Stomach smooth muscle (tissue), 2 donors: ENCODE data around the gene MLX.
A peak's percentile ranks its signal among the peaks of the same experiment; 100 is the strongest.

Source experiments
- H3K27ac ChIP-seq: one replicate; pipeline ENCODE4 v1.7.0; 2013; ENCODE audit warnings: mild to moderate bottlenecking, low read length, inconsistent platforms
- H3K27me3 ChIP-seq, 2 donors: one replicate each; pipeline ENCODE4 v1.7.0; 2013; ENCODE audit warnings: low read length in 2 of 2; ENCODE audit not compliant: insufficient read depth in 2 of 2, control insufficient read depth in 1 of 2
- H3K36me3 ChIP-seq, 2 donors: one replicate each; pipeline ENCODE4 v1.7.0; 2013; ENCODE audit warnings: low read length in 2 of 2; ENCODE audit not compliant: control insufficient read depth in 2 of 2, insufficient read depth in 2 of 2
- H3K4me1 ChIP-seq: one replicate; pipeline ENCODE4 v1.7.0; 2013; ENCODE audit warnings: low read length; ENCODE audit not compliant: control insufficient read depth, insufficient read depth
- H3K4me3 ChIP-seq, 2 donors: one replicate each; pipeline ENCODE4 v1.7.0; 2013; ENCODE audit warnings: low read length in 2 of 2
- H3K9ac ChIP-seq, 2 donors: one replicate each; pipeline ENCODE4 v1.7.0; 2013; ENCODE audit warnings: low read length in 2 of 2, mild to moderate bottlenecking in 1 of 2
- H3K9me3 ChIP-seq, 2 donors: one replicate each; pipeline ENCODE4 v1.7.0; 2013; ENCODE audit warnings: low read length in 2 of 2; ENCODE audit not compliant: control insufficient read depth in 2 of 2
- donor health status: healthy.
- donor health status: Pancreatic carcinoma.

The MLX gene

DNA sequence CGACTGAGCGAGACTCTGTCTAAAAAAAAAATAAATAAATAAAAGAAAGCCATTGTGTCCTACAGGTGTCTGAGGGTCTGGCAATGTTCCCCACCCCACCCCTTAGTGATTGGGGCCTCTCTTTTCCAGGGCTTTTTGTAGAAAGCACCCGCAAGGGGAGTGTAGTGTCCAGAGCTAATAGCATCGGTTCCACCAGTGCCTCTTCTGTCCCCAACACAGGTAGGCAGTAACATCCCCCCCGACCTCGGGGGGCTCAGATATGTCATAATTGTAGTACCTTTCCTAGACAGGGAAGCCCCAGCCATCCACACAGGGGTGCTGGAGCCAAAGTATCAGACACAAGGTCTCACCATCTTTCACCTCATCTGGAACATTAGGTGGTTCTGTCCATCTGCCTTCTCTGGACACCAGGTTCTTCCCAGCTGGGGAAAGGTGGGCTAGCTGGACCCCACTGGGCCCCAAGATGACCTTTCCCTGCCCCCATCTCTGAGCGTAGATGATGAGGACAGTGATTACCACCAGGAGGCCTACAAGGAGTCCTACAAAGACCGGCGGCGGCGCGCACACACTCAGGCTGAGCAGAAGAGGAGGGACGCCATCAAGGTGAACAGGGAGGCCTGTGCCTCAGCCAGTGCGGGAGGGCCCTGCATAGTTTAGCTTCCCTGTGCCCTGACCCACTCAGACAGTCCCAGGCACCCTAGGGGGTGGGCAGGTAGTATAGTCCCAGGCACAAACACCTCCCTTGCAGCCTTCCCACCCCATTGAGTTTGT lies 1.6 kb downstream of the MLX start:
- Histone ChIP-seq H3K36me3 (peaks cover 47 to 58% of the 10 kb centered on the region in 2 donors), H3K9ac (no peak overlapping the region), H3K27me3 (no peaks in the 10 kb centered on the region), H3K9me3 (no peaks in the 10 kb centered on the region), H3K4me1 (peaks cover 32% of the 10 kb centered on the region), H3K4me3 (no peak overlapping the region), H3K27ac (no peak overlapping the region)

DNA sequence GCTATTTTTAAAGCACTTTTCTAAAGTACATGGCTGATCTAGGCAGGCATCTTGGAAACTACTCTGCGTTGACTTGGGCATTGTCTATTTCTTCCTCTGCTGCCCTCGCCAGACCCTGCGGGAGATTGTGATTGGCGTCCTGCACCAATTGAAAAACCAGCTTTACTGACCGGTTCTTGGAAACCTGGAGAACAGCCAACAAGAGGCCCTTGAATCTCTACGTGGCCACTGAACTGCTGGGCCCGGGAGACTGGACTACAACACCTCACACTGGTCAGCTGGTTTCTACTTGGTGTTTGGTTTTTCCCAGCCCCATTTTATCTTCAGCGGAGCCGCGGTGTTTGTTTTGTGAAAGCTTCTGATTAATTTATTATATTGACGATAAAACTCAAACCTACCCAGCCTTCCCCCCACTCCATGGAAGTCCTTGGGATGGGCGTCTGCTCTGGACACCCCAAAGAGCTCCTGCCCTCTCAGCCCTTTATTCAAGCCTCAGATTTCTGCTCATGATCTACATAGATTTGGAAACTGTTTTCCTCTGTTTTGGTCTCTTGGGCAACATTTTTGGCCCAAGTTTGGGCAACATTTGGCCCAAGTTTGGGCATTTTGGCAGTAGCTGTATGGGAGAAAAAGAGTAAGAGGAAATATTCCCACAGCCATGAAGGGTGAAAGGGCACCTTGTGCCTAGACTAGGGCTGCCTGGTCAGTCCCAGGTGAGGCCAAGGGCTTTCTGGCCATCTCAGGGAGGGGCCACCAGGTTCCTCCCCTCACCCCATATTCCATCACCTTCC lies 4.7 kb downstream of the MLX start:
- peaks cover 42 to 44% of the 10 kb centered on the region in 2 donors for H3K36me3 ChIP-seq
- no peaks in the 10 kb centered on the region for H3K9me3 ChIP-seq
- no peaks in the 10 kb centered on the region for H3K27me3 ChIP-seq
- no peak overlapping the region for H3K9ac ChIP-seq
- H3K4me1 ChIP-seq = peaks cover 15% of the 10 kb centered on the region
- no peak overlapping the region for H3K27ac ChIP-seq
- H3K4me3 ChIP-seq = no peak overlapping the region

DNA sequence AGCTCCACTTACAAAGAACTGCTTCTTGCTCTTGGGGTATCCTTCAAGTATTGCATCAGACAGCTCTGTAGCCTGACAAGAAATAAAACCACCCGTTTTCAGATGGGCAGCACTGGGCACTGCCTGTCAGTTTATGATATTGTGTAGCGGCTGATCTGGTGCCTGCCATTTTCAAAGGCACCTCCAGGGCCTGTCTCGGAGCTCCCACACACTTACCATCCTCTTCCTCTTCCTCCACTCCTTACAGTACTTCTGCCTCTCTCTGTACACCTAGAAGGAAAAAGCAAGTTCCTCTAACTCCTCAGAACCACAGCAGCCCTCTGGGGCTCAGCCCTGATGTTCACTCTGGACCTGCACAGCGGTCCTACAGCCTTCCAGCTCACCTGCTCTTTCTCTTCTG lies 6.2 kb downstream of the MLX start:
- Histone ChIP-seq H3K27me3 (no peaks in the 10 kb centered on the region), H3K36me3 (peaks cover 42 to 44% of the 10 kb centered on the region in 2 donors), H3K9me3 (no peaks in the 10 kb centered on the region), H3K4me3 (no peak overlapping the region), H3K9ac (no peak overlapping the region), H3K4me1 (peaks cover 14% of the 10 kb centered on the region), H3K27ac (no peak overlapping the region)

DNA sequence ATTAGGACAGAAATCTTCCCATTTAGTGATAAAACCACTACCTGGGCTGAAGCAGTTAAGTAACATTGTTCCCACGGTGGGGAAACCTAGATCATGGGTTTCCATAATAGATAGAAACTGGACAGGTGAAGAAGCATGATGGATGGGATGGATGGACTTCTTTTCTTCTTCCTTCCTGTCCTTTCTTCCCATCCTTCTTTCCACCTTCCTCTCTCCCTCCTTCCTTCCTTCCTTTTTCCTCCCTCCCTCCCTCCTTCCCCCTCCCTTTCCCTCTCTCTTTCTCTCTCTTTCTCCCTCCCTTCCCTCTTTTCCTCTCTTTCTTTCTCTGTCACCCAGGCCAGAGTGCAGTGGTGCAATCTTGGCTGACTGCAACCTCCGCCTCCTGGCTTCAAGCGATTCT lies 7.6 kb downstream of the MLX start:
- peaks cover 16% of the 10 kb centered on the region for H3K4me1 ChIP-seq
- H3K36me3 ChIP-seq = peaks cover 34 to 37% of the 10 kb centered on the region in 2 donors

DNA sequence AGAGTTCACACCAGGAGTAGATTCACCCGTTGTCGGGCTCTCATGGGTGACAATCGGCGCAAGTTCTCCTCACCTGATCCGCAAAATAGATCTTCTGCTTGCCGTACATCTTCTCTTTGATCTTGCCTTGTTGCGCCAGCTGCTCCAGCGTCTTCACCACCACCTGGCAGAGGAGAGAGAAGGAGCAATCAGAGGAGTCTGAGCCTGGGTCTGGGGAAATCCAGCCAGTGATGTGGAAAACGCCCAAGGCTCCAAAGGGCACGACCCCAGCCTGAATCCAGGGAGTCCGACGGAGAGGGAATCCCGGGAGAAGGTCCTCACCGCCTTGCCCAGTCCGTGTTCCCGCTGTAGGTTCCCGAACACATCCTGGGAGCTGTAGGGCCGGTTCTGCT lies 10.2 kb downstream of the MLX start:
- Histone ChIP-seq H3K27me3 (no peaks in the 10 kb centered on the region), H3K9ac (peak overlapping the region; percentile 71 to 97), H3K4me1 (peaks cover 16% of the 10 kb centered on the region), H3K27ac (peak overlapping the region; percentile 86), H3K9me3 (no peaks in the 10 kb centered on the region), H3K36me3 (peaks cover 39 to 40% of the 10 kb centered on the region in 2 donors), H3K4me3 (peak overlapping the region; percentile 97 to 98)

More for the DNA sequence above, 7.6 kb downstream of the MLX start:
- Histone ChIP-seq H3K9ac (no peak overlapping the region), H3K27me3 (no peaks in the 10 kb centered on the region), H3K4me3 (no peak overlapping the region), H3K9me3 (no peaks in the 10 kb centered on the region), H3K27ac (no peak overlapping the region)

DNA sequence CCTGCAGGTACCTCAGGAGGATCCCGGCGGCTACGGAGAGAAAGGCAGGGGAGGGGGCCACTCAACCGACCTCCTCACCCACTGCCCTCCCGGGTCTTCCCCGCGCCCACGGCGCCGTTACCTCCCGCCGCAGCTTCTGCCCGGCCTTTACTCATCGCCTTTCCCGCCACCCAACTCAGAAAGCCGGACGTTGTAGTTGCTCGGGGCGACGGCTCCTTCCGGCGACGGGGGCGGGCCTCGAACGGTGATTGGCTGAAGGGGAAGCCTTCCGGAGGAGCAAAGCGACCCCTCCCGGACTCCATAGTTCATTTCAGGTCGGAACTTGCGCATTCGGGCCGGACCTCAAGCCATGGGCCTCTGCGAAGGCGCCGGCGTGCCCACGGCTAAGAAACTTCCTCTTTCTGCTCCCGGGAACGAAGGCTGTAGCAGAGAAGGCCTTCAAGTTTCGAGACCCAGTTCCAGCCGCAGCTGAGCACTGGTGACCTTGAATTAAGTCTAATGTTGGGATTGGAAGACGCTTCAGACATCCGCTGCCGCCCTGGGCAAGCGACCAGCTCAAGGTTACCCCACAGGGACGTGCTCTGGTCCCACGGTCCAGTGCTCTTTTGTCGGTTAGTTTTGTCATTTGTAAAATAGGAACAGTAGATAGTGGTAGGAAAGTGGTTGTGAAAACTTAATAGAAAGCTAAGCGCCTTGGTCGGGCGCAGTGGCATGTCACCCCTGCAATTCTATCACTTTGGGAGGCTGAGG lies 10.8 kb downstream of the MLX start, which contains the start of gene PSMC3IP:
PSMC3IP (minus strand) TSS at position 198 of the 750 bp plus-strand sequence; CDS start at position 155, 43 bp downstream.
- Histone ChIP-seq H3K4me1 (peaks cover 16% of the 10 kb centered on the region), H3K4me3 (peak within 1 kb of the TSS; percentile 97 to 98), H3K36me3 (peaks cover 41 to 42% of the 10 kb centered on the region in 2 donors), H3K9me3 (no peaks in the 10 kb centered on the region), H3K9ac (peak within 1 kb of the TSS; percentile 96 to 97), H3K27ac (peak within 1 kb of the TSS; percentile 86), H3K27me3 (no peaks in the 10 kb centered on the region)

DNA sequence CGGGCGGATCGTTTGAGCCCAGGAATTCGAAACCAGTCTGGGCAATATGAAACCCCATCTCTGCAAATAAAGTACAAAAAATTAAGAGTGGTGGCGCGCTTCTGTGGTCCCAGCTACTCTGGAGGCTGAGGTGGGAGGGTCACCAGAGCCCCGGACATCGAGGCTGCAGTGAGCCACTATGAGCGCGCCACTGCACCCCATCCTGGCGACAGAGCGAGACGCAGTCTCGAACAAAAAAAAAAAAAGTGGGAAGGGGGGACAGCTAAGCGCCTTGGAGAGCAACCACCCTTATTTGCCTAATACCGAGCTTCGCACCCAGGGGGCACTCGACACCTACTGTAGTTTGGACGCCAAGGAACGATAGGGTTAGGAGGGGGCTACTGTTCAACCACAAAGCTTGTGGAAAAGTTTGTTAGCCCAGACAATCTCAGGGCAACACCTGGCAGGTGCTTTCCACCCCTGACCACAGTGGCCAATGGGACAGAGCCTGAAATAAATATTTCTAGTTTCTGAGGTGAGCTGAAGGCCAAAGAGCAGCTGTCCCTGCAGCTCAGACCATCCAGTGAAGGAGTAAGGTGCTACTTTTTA lies 11.5 kb downstream of the MLX start:
- Histone ChIP-seq H3K9ac (peak overlapping the region; percentile 96 to 97), H3K4me1 (peaks cover 16% of the 10 kb centered on the region), H3K4me3 (peak overlapping the region; percentile 97 to 98), H3K27me3 (no peaks in the 10 kb centered on the region), H3K36me3 (peaks cover 41 to 42% of the 10 kb centered on the region in 2 donors), H3K27ac (peak overlapping the region; percentile 86), H3K9me3 (no peaks in the 10 kb centered on the region)

DNA sequence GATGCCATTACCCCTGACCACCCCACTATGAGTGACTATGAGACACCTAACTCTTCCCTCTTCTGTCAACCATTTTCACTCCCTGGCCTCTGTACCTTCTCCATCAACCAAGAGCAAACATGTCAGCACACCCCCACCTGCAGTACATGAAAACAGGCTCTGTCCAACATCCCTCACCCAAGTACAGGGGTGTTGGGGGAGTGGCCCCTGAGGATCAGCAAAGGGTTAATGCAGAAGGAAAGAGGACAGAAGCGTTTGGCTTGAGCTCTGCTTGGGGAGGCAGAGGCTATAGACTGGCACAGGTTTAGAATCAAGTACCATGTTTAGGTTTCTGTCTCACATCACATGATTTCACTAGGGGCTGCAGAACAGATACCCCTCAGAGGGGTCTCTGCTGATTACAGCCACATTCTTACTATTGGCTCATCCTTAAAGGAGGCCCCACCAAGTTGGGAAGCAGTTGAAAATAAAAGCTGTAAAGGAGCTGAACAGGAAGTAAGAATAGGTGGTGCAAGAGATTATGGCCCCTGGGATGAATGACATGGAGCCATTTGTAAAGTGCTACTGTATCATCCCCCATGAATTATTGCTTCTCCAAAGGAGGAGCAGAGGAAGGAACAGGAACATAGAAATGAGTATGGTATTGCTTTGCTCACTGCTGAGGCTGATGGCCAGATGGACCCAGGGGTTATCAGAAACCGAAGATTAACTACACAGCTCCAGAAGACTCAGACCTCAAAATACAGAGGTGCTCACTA lies 13.1 kb downstream of the MLX start:
- peaks cover 45% of the 10 kb centered on the region in 2 donors for H3K36me3 ChIP-seq
- peaks cover 17% of the 10 kb centered on the region for H3K4me1 ChIP-seq
- no peak overlapping the region for H3K27ac ChIP-seq
- no peak overlapping the region for H3K9ac ChIP-seq
- H3K4me3 ChIP-seq = no peak overlapping the region
- no peaks in the 10 kb centered on the region for H3K27me3 ChIP-seq
- H3K9me3 ChIP-seq = no peaks in the 10 kb centered on the region

DNA sequence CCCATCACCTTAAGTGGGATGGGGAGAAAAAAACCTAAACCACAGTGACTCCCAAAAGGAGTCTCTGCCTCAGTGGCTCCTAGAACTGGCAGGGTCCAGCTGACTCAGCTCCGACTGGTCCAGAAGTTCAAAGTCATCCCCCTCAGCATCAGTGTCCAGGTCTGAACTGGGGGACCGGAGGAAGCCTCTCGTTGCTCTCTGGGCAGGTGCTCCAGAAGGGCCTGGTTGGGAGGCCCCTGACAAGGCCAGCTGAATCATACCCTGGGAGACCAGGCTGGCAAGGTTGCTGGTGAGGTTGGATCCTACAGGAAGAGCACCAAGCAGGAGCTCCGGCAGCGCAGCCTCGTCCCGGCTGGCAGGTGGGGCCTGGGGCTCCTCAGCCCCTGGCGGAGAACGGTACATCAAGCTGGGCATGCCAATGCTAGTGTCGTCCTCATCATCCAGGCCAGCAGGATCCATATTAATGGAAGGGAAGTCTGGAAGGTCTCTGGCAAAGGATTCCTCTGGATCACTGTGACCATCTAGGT lies 14.9 kb downstream of the MLX start:
- H3K4me3 ChIP-seq = no peak overlapping the region
- no peaks in the 10 kb centered on the region for H3K27me3 ChIP-seq
- H3K9ac ChIP-seq = no peak overlapping the region
- H3K27ac ChIP-seq = no peak overlapping the region
- peaks cover 21% of the 10 kb centered on the region for H3K4me1 ChIP-seq
- H3K9me3 ChIP-seq = no peaks in the 10 kb centered on the region
- peaks cover 60% of the 10 kb centered on the region in 2 donors for H3K36me3 ChIP-seq
